Kidney (tissue), 14 donors: ENCODE data around the gene WDR7. TPM values are rescaled to one million over a fixed set of nuclear protein-coding genes. Genes with fewer than 3 reads are reported as not detected.
A peak's percentile ranks its signal among the peaks of the same experiment; 100 is the strongest.

Experiments used
- DNase-seq, 5 donors: peaks; one replicate each; pipeline ENCODE4 v3.0.0-alpha.2; 2013 to 2020
- FAIRE-seq: peaks from 2 replicates; lab custom pipeline; 2012; peaks lifted over from hg19 to GRCh38; lab: Jason Lieb, UNC
- H3K27ac ChIP-seq, 2 donors: one replicate each; pipeline ENCODE4 v1.7.0; 2013; ENCODE audit warnings: low read depth in 2 of 2, low read length in 2 of 2, inconsistent platforms in 1 of 2
- H3K27me3 ChIP-seq: one replicate; pipeline ENCODE4 v1.7.1; 2013; ENCODE audit warnings: low read length, inconsistent platforms; ENCODE audit not compliant: control insufficient read depth, insufficient read depth
- H3K36me3 ChIP-seq, 3 donors: one replicate each; pipeline versions ENCODE4 v1.7.0 to v1.7.1; 2013; ENCODE audit warnings: low read length in 3 of 3, control low read depth in 1 of 3, inconsistent platforms in 1 of 3; ENCODE audit not compliant: insufficient read depth in 3 of 3, control insufficient read depth in 2 of 3
- H3K4me1 ChIP-seq, 3 donors: one replicate each; pipeline versions ENCODE4 v1.7.0 to v1.7.1; 2013; ENCODE audit warnings: low read length in 3 of 3, inconsistent platforms in 1 of 3, low read depth in 1 of 3; ENCODE audit not compliant: control insufficient read depth in 2 of 3, insufficient read depth in 2 of 3
- H3K4me3 ChIP-seq, 3 donors: one replicate each; pipeline versions ENCODE4 v1.7.0 to v1.8.1; 2013; ENCODE audit warnings: low read length in 3 of 3, control low read depth in 1 of 3, inconsistent platforms in 1 of 3
- H3K9ac ChIP-seq, 3 donors: one replicate each; pipeline versions ENCODE4 v1.7.0 to v1.7.1; 2013; ENCODE audit warnings: low read length in 3 of 3, control low read depth in 1 of 3, inconsistent platforms in 1 of 3
- H3K9me3 ChIP-seq, 3 donors: one replicate each; pipeline versions ENCODE4 v1.7.0 to v1.7.1; 2013; ENCODE audit warnings: low read length in 3 of 3, control low read depth in 1 of 3, inconsistent platforms in 1 of 3; ENCODE audit not compliant: control insufficient read depth in 2 of 3, insufficient read depth in 1 of 3
- intact Hi-C: fragments of 100-400 bp; cut with DNase I; formaldehyde crosslinking; loops from one replicate; pipeline ENCODE4 v1.11.1; 2022
- polyA plus RNA-seq: library from polyadenylated mRNA; stranded (reverse); fragments of 350-450 nt; fragmentation: Illumina TruSeq; extraction: RNeasy Lipid Tissue Mini Kit (QIAGEN cat#74804); gene quantifications from one replicate; pipeline ENCODE4 v1.2.3, GENCODE V29; 2014; ENCODE audit warnings: low read depth, low replicate concordance; ENCODE audit not compliant: insufficient read depth
- total RNA-seq: library from RNA; stranded (reverse); fragmentation: NEBNext Ultra II Directional; extraction: Animal tissue kit (Norgen Biotek cat#: 25700); gene quantifications from one replicate; pipeline ENCODE4 v1.2.1, GENCODE V29; 2021
- TF ChIP-seq, protein P1 (sequence below): IDR thresholded peaks from 3 replicates; pipeline ENCODE4 v1.5.1; 2012; ENCODE audit warnings: mild to moderate bottlenecking, moderate library complexity, borderline replicate concordance; ENCODE audit not compliant: insufficient read depth; ENCODE audit errors: extremely low read depth
- donor health status: control.
- donor health status: control.
- donor health status: control.
- donor health status: control.
- donor health status: control.
- donor health status: DM: yes; HTN: yes; CAD: no.
- donor health status: Normal renal cell carcinoma (clear cell type).

Gene WDR7
- total and polyA plus RNA-seq, 2 donors from 2014 or later: 7.3 to 34.4 TPM

- Histone ChIP-seq H3K9ac (no peak overlapping the region), H3K4me1 (no peaks in the 10 kb centered on the region), H3K9me3 (no peaks in the 10 kb centered on the region), H3K4me3 (no peak overlapping the region), H3K36me3 (no peaks in the 10 kb centered on the region), H3K27ac (no peak overlapping the region), H3K27me3 (no peaks in the 10 kb centered on the region)
- no peak for FAIRE-seq
- intact Hi-C loops: no loop called here
- no peak for DNase-seq
- TF ChIP-seq, protein P1, sequence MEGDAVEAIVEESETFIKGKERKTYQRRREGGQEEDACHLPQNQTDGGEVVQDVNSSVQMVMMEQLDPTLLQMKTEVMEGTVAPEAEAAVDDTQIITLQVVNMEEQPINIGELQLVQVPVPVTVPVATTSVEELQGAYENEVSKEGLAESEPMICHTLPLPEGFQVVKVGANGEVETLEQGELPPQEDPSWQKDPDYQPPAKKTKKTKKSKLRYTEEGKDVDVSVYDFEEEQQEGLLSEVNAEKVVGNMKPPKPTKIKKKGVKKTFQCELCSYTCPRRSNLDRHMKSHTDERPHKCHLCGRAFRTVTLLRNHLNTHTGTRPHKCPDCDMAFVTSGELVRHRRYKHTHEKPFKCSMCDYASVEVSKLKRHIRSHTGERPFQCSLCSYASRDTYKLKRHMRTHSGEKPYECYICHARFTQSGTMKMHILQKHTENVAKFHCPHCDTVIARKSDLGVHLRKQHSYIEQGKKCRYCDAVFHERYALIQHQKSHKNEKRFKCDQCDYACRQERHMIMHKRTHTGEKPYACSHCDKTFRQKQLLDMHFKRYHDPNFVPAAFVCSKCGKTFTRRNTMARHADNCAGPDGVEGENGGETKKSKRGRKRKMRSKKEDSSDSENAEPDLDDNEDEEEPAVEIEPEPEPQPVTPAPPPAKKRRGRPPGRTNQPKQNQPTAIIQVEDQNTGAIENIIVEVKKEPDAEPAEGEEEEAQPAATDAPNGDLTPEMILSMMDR: no peak
Observed at GRCh38 chr18:56975276-56975675, 324.1 kb downstream of the WDR7 start.

GRCh38 chr18:56977309-56977708 lies 326.1 kb downstream of the WDR7 start:
- Histone ChIP-seq H3K27me3 (no peaks in the 10 kb centered on the region), H3K9ac (no peak overlapping the region), H3K36me3 (no peaks in the 10 kb centered on the region), H3K4me3 (no peak overlapping the region), H3K27ac (no peak overlapping the region), H3K4me1 (no peaks in the 10 kb centered on the region), H3K9me3 (no peaks in the 10 kb centered on the region)
- intact Hi-C loops: no loop called here
- peak in 1 of 5 donors; percentile 18 for DNase-seq
- TF ChIP-seq, protein P1: no peak
- no peak for FAIRE-seq

DNA sequence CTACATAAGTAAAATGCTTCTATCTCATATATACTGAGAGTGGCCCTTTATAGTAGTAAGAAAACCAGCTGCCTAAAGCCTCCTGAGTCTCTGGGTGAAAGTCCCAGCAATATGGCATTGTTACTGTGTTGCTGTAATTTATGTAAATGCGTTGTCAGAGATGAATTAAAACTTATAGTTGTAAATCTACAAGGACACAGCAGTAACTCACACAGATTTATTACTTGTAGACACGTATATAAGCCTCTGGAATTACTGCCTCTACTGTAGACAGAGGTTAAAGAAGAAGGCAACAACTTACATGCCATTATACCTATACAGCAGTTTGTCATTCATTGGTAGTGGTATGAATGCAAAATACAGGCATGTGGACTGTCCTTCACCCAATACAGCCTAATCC lies 326.6 kb downstream of the WDR7 start:
- no peaks in the 10 kb centered on the region for H3K4me1 ChIP-seq
- intact Hi-C loops: no loop called here
- H3K36me3 ChIP-seq: no peaks in the 10 kb centered on the region
- H3K27ac ChIP-seq: no peak overlapping the region
- no peak overlapping the region for H3K9ac ChIP-seq
- TF ChIP-seq, protein P1: no peak
- H3K27me3 ChIP-seq: no peaks in the 10 kb centered on the region
- peak in 2 of 5 donors; percentile 4 to 36 for DNase-seq
- no peak for FAIRE-seq
- H3K9me3 ChIP-seq: no peaks in the 10 kb centered on the region
- H3K4me3 ChIP-seq: no peak overlapping the region

DNA sequence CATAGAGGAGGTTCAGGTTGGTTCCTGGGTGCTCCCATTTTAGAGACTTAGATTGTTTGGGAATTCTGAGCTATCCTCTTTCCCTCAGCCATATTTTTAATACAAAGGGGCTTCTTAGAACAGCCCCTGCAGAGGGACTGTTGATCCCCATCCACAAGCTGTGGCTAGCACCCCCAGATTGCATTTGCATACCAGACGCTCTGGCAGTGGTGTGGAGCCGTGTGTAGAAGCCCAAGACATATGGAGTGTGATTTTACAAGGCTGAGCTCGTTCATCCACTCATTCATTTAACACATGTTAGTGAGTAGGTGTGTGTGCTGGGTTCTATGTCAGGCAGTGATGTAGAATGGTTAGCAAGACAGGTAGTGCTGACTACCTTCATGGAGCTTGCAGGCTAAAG lies 329.0 kb downstream of the WDR7 start:
- no peaks in the 10 kb centered on the region for H3K9me3 ChIP-seq
- H3K4me3 ChIP-seq: no peak overlapping the region
- H3K9ac ChIP-seq: no peak overlapping the region
- no peaks in the 10 kb centered on the region for H3K36me3 ChIP-seq
- H3K27me3 ChIP-seq: no peaks in the 10 kb centered on the region
- no peaks in the 10 kb centered on the region for H3K4me1 ChIP-seq
- DNase-seq (no peak), FAIRE-seq (no peak)
- no peak overlapping the region for H3K27ac ChIP-seq
- intact Hi-C loops: no loop called here
- TF ChIP-seq, protein P1: no peak
